Stimulated activated CD4-positive, alpha-beta T cell treated with anti-CD3 and anti-CD28 coated beads, Interleukin-4, amount 100 ng/mL, for 24 hours (primary cell): ENCODE results near the gene XRCC3.

Experiments
- DNase-seq: peaks from one replicate; pipeline ENCODE4 v3.0.0-alpha.2; 2020

The XRCC3 gene

GRCh38 chr14:103715052-103716000, at the start of gene XRCC3, which contains the start of gene ZFYVE21:
TSS of gene XRCC3 (minus strand) at chr14:103715451. CDS start at chr14:103711087, 4,364 bp downstream.
TSS of gene ZFYVE21 (plus strand) at chr14:103715810. CDS start at chr14:103715842, 32 bp downstream.
- peak; percentile 100 for DNase-seq

GRCh38 chr14:103763730-103764488, 48.7 kb upstream of the XRCC3 start:
- DNase-seq: no peak

- DNase-seq: no peak
These were observed 47.3 kb upstream of the XRCC3 start for GRCh38 chr14:103762541-103762940.

- no peak for DNase-seq
These were observed 46.8 kb upstream of the XRCC3 start for GRCh38 chr14:103762036-103762435.

GRCh38 chr14:103758059-103758776, 43.0 kb upstream of the XRCC3 start:
- no peak for DNase-seq

GRCh38 chr14:103755060-103755459, 39.8 kb upstream of the XRCC3 start:
- no peak for DNase-seq

- DNase-seq: no peak
These were observed 38.5 kb upstream of the XRCC3 start for GRCh38 chr14:103753774-103754173.

GRCh38 chr14:103749860-103750259, 34.6 kb upstream of the XRCC3 start:
- no peak for DNase-seq

GRCh38 chr14:103749452-103749851, 34.2 kb upstream of the XRCC3 start:
- DNase-seq: no peak

GRCh38 chr14:103748534-103748857, 33.2 kb upstream of the XRCC3 start:
- peak; percentile 33 for DNase-seq

- DNase-seq: no peak
These were observed 31.4 kb upstream of the XRCC3 start for GRCh38 chr14:103746701-103747100.

- DNase-seq: no peak
These were observed 30.2 kb upstream of the XRCC3 start for GRCh38 chr14:103745424-103745823.

- DNase-seq: no peak
These were observed 29.6 kb upstream of the XRCC3 start for GRCh38 chr14:103744621-103745395.

- no peak for DNase-seq
These were observed 28.4 kb upstream of the XRCC3 start for GRCh38 chr14:103743691-103744090.

GRCh38 chr14:103742499-103743255, 27.4 kb upstream of the XRCC3 start:
- DNase-seq: no peak

GRCh38 chr14:103741876-103742275, 26.6 kb upstream of the XRCC3 start:
- no peak for DNase-seq

GRCh38 chr14:103740991-103741689, 25.9 kb upstream of the XRCC3 start:
- DNase-seq: no peak

- DNase-seq: no peak
These were observed 24.7 kb upstream of the XRCC3 start for GRCh38 chr14:103739793-103740501.

- DNase-seq: no peak
These were observed 24.2 kb upstream of the XRCC3 start for GRCh38 chr14:103739466-103739792.

- DNase-seq: no peak
These were observed 23.6 kb upstream of the XRCC3 start for GRCh38 chr14:103738701-103739451.
